ENCODE measurements around the gene UBA6.

Gene UBA6

GRCh38 chr4:67725132-67725531 lies 24.2 kb upstream of the UBA6 start:
- no peaks in the 10 kb centered on the region for H3K4me1 ChIP-seq
- DNase-seq: no peak
- intact Hi-C loops (cut with DNase I; ENCODE audit: low total_unique reads): no loop called here

GRCh38 chr4:67723949-67724348 lies 23.0 kb upstream of the UBA6 start:
- H3K36me3 ChIP-seq: peaks cover 4 to 29% (median 21%) of the 10 kb centered on the region in 3 donors
- no peak for TF ChIP-seq CTCF (IDR thresholded peaks at IDR 0.05)
- H3K4me3 ChIP-seq: no peak overlapping the region
- no peak overlapping the region for H3K27ac ChIP-seq
- no peak for DNase-seq
- no peaks in the 10 kb centered on the region for H3K27me3 ChIP-seq
- H3K9me3 ChIP-seq: peaks cover 0 to 4% (median 0%) of the 10 kb centered on the region in 3 donors
- no peaks in the 10 kb centered on the region for H3K4me1 ChIP-seq
- intact Hi-C loops (cut with DNase I; ENCODE audit: low total_unique reads): no loop called here

More at GRCh38 chr4:67725132-67725531, 24.2 kb upstream of the UBA6 start:
- no peak overlapping the region for H3K27ac ChIP-seq
- peaks cover 0 to 4% (median 0%) of the 10 kb centered on the region in 3 donors for H3K9me3 ChIP-seq
- H3K36me3 ChIP-seq: peaks cover 14 to 27% (median 17%) of the 10 kb centered on the region in 3 donors
- TF ChIP-seq CTCF (IDR thresholded peaks at IDR 0.05): no peak
- no peak overlapping the region for H3K4me3 ChIP-seq
- H3K27me3 ChIP-seq: no peaks in the 10 kb centered on the region

GRCh38 chr4:67723341-67723740 lies 22.4 kb upstream of the UBA6 start:
- DNase-seq: no peak
- Histone ChIP-seq H3K4me1 (no peaks in the 10 kb centered on the region), H3K27ac (no peak overlapping the region), H3K36me3 (peaks cover 4 to 29% (median 21%) of the 10 kb centered on the region in 3 donors), H3K4me3 (no peak overlapping the region), H3K27me3 (no peaks in the 10 kb centered on the region), H3K9me3 (peaks cover 0 to 4% (median 0%) of the 10 kb centered on the region in 3 donors)
- intact Hi-C loops (cut with DNase I; ENCODE audit: low total_unique reads): no loop called here
- no peak for TF ChIP-seq CTCF (IDR thresholded peaks at IDR 0.05)

- no peak overlapping the region for H3K27ac ChIP-seq
- no peak for DNase-seq
- H3K9me3 ChIP-seq: no peaks in the 10 kb centered on the region
- H3K4me1 ChIP-seq: no peaks in the 10 kb centered on the region
- TF ChIP-seq CTCF (IDR thresholded peaks at IDR 0.05): no peak
- intact Hi-C loops (cut with DNase I; ENCODE audit: low total_unique reads): no loop called here
- H3K27me3 ChIP-seq: no peaks in the 10 kb centered on the region
- H3K4me3 ChIP-seq: no peak overlapping the region
- H3K36me3 ChIP-seq: peaks cover 4 to 29% (median 25%) of the 10 kb centered on the region in 3 donors
Observed at GRCh38 chr4:67721770-67722597, 21.0 kb upstream of the UBA6 start.

- no peaks in the 10 kb centered on the region for H3K9me3 ChIP-seq
- no peak for DNase-seq
- H3K27me3 ChIP-seq: no peaks in the 10 kb centered on the region
- no peaks in the 10 kb centered on the region for H3K4me1 ChIP-seq
- intact Hi-C loops (cut with DNase I; ENCODE audit: low total_unique reads): no loop called here
- no peak overlapping the region for H3K27ac ChIP-seq
- TF ChIP-seq CTCF (IDR thresholded peaks at IDR 0.05): no peak
- peaks cover 4 to 31% (median 31%) of the 10 kb centered on the region in 3 donors for H3K36me3 ChIP-seq
- H3K4me3 ChIP-seq: no peak overlapping the region
Observed at GRCh38 chr4:67721315-67721769, 20.4 kb upstream of the UBA6 start.

Data from tibial artery (tissue), 4 donors.